Right atrium auricular region (tissue), 2 donors: ENCODE measurements around the gene CRIP1. TPM values are rescaled to one million over a fixed set of nuclear protein-coding genes. Genes with fewer than 3 reads are reported as not detected.

Experiments
- DNase-seq: peaks from one replicate; pipeline ENCODE4 v3.0.0-alpha.2; 2019; ENCODE audit warnings: low spot score
- H3K27ac ChIP-seq, 2 donors: fragments of 200-600 bp; sonication (generic); 1 replicate in 1 of 2; 2 replicates in 1 of 2; pipeline ENCODE4 v1.5.1; 2016 to 2019
- H3K27me3 ChIP-seq, 2 donors: fragments of 200-600 bp; sonication (generic); one replicate each; pipeline versions ENCODE4 v1.5.1 to v1.6.0; 2017 to 2019
- H3K36me3 ChIP-seq: fragments of 200-600 bp; sonication (generic); one replicate; pipeline ENCODE4 v1.5.1; 2016
- H3K4me1 ChIP-seq, 2 donors: fragments of 200-600 bp; sonication (generic); one replicate each; pipeline versions ENCODE4 v1.5.1 to v1.6.0; 2017 to 2019
- H3K4me3 ChIP-seq, 2 donors: fragments of 200-600 bp; sonication (generic); 1 replicate in 1 of 2; 2 replicates in 1 of 2; pipeline ENCODE4 v1.5.1; 2017 to 2019; ENCODE audit warnings: mild to moderate bottlenecking in 1 of 2, moderate library complexity in 1 of 2
- H3K9me3 ChIP-seq, 2 donors: fragments of 200-600 bp; sonication (generic); one replicate each; pipeline ENCODE4 v1.5.1; 2019
- total RNA-seq, 2 donors: library from RNA; depleted of rRNA; stranded (reverse); fragments of >200 nt; gene quantifications; one replicate each; pipeline ENCODE4 v1.1.0, GENCODE V29; 2016
- TF ChIP-seq, protein P1 (sequence below), 2 donors: fragments of 200-600 bp; sonication (generic); IDR thresholded peaks; one replicate each; pipeline ENCODE4 v1.5.1; 2019; ENCODE audit warnings: antibody characterized with exemption in 2 of 2

The CRIP1 gene
- total RNA-seq, 2 donors from 2014 or later = 42.9 to 79.2 TPM

DNA sequence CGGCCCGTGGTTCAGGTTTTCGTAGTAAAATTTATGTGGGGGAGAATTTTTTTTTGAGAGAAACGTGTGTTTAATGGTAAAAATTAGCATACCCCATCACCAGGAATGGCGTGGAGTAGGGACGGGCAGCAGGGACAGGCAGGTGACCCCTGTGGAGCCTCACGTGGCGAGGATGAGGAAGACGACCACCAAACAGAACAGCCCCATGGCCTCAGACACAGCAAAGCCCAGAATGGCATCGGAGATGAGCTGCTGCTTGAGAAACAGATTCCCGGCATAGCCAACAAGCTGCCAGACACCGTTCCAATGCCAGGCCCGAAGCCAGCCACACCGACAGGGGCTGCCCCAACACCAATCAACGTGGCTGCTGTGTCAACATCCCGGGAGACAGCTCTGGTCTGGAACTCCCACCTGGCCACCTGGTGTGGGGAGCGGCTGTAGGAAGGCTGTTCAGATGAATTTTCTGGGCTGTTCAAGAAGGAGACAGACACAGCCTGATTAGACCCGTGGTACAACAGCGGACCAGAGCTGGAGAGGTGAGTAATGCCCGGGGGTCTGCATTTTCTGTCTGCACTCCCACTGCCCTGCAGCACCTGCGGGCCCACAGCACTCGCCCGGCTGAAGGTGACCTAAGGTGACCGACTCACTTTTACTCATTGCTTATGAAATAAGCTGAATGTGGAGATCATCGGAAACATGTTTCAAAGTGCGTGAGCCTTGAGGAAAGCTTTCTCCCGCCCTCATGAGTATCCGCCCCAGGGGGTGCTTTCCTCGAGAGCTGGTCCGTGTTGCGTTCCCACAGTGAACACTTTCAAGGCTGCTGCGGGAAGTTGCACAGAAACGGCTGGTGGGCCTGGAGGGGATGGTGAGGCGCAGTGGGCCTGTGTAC is 50.2 kb downstream of the CRIP1 start:
- TF ChIP-seq, protein P1, sequence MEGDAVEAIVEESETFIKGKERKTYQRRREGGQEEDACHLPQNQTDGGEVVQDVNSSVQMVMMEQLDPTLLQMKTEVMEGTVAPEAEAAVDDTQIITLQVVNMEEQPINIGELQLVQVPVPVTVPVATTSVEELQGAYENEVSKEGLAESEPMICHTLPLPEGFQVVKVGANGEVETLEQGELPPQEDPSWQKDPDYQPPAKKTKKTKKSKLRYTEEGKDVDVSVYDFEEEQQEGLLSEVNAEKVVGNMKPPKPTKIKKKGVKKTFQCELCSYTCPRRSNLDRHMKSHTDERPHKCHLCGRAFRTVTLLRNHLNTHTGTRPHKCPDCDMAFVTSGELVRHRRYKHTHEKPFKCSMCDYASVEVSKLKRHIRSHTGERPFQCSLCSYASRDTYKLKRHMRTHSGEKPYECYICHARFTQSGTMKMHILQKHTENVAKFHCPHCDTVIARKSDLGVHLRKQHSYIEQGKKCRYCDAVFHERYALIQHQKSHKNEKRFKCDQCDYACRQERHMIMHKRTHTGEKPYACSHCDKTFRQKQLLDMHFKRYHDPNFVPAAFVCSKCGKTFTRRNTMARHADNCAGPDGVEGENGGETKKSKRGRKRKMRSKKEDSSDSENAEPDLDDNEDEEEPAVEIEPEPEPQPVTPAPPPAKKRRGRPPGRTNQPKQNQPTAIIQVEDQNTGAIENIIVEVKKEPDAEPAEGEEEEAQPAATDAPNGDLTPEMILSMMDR (IDR thresholded peaks at IDR 0.05) = no peak
- Histone ChIP-seq H3K4me3 (no peak overlapping the region), H3K27ac (no peak overlapping the region), H3K9me3 (no peaks in the 10 kb centered on the region), H3K27me3 (peaks cover 0 to 3% of the 10 kb centered on the region in 2 donors), H3K4me1 (no peaks in the 10 kb centered on the region), H3K36me3 (no peaks in the 10 kb centered on the region)
- DNase-seq = no peak

- Histone ChIP-seq H3K27ac (no peak overlapping the region), H3K36me3 (no peaks in the 10 kb centered on the region), H3K4me1 (no peaks in the 10 kb centered on the region), H3K9me3 (peaks cover 0 to 7% of the 10 kb centered on the region in 2 donors), H3K4me3 (no peak overlapping the region), H3K27me3 (peaks cover 0 to 3% of the 10 kb centered on the region in 2 donors)
- DNase-seq = no peak
- TF ChIP-seq, protein P1 (IDR thresholded peaks at IDR 0.05) = peak; percentile 98 to 99
Measured at GRCh38 chr14:105537580-105538474, 51.1 kb downstream of the CRIP1 start.

Other genes with a start within 250 kb of the CRIP1 start
- 10 to 100 TPM; 26.9 to 34.9 TPM for gene BTBD6, start 238.4 kb upstream of the CRIP1 start, total RNA-seq
- gene BRF1, start 185.9 kb upstream of the CRIP1 start, total RNA-seq = 10 to 100 TPM; 16.2 to 17.2 TPM
- gene PACS2, start 172.1 kb upstream of the CRIP1 start, total RNA-seq = 10 to 100 TPM; 55.0 to 59.7 TPM
- under 1 TPM in 1 of 2 donors, not detected in 1; 0.16 TPM for gene TEX22, start 88.3 kb upstream of the CRIP1 start, total RNA-seq
- gene MTA1, start 67.1 kb upstream of the CRIP1 start, total RNA-seq = 10 to 100 TPM; 51.9 to 61.7 TPM
- 1,000 to 10,000 TPM in 1 of 2 donors, 100 to 1,000 TPM in 1; 831 to 1,272 TPM for gene CRIP2, start 12.1 kb upstream of the CRIP1 start, total RNA-seq
- 1 to 10 TPM; 3.5 to 3.9 TPM for gene TEDC1, start 4.4 kb downstream of the CRIP1 start, total RNA-seq
- 1 to 10 TPM; 3.4 to 5.8 TPM for gene TMEM121, start 39.7 kb downstream of the CRIP1 start, total RNA-seq